Astrocyte of the cerebellum (primary cell): ENCODE results near the gene BOC.

ENCODE experiments used
- DNase-seq: peaks from one replicate; pipeline ENCODE4 v3.0.0-alpha.2; 2011; ENCODE audit warnings: low read depth
- H3K4me3 ChIP-seq: 2 replicates; pipeline ENCODE4 v1.5.1; 2011; ENCODE audit warnings: mild to moderate bottlenecking, low read depth, low read length, moderate library complexity
- in situ Hi-C: cut with HindIII; loops from 2 replicates; pipeline ENCODE4 v1.10.0; 2017; ENCODE audit warnings: low sequenced_read_pairs
- TF ChIP-seq, protein P1 (sequence below): IDR thresholded peaks from 2 replicates; pipeline ENCODE4 v1.5.1; 2012; ENCODE audit warnings: low read length, low read depth, moderate library complexity, mild to moderate bottlenecking; ENCODE audit errors: missing control alignments

The BOC gene

DNA sequence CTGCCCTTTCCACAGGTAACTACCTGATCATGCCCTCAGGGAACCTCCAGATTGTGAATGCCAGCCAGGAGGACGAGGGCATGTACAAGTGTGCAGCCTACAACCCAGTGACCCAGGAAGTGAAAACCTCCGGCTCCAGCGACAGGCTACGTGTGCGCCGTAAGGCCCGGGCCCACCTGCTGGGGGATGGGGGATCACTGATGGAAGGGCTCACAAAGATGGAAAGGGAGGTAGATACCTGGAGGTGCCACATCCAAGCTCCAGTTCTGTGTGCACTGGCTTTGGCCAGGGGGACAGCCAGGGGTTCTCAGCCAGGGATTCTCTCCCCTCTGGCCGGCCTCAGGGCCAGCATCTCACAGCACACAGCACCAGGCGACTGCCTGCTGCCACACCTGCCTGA, 59.4 kb downstream of the BOC start:
- H3K4me3 ChIP-seq, result no peak overlapping the region
- TF ChIP-seq, protein P1, sequence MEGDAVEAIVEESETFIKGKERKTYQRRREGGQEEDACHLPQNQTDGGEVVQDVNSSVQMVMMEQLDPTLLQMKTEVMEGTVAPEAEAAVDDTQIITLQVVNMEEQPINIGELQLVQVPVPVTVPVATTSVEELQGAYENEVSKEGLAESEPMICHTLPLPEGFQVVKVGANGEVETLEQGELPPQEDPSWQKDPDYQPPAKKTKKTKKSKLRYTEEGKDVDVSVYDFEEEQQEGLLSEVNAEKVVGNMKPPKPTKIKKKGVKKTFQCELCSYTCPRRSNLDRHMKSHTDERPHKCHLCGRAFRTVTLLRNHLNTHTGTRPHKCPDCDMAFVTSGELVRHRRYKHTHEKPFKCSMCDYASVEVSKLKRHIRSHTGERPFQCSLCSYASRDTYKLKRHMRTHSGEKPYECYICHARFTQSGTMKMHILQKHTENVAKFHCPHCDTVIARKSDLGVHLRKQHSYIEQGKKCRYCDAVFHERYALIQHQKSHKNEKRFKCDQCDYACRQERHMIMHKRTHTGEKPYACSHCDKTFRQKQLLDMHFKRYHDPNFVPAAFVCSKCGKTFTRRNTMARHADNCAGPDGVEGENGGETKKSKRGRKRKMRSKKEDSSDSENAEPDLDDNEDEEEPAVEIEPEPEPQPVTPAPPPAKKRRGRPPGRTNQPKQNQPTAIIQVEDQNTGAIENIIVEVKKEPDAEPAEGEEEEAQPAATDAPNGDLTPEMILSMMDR, result no peak
- in situ Hi-C loops, result no loop called here
- DNase-seq, result no peak

- TF ChIP-seq, protein P1, result no peak
- in situ Hi-C loops, result no loop called here
- no peak overlapping the region for H3K4me3 ChIP-seq
- no peak for DNase-seq
Observed at GRCh38 chr3:113271189-113271588, 59.8 kb downstream of the BOC start.

DNA sequence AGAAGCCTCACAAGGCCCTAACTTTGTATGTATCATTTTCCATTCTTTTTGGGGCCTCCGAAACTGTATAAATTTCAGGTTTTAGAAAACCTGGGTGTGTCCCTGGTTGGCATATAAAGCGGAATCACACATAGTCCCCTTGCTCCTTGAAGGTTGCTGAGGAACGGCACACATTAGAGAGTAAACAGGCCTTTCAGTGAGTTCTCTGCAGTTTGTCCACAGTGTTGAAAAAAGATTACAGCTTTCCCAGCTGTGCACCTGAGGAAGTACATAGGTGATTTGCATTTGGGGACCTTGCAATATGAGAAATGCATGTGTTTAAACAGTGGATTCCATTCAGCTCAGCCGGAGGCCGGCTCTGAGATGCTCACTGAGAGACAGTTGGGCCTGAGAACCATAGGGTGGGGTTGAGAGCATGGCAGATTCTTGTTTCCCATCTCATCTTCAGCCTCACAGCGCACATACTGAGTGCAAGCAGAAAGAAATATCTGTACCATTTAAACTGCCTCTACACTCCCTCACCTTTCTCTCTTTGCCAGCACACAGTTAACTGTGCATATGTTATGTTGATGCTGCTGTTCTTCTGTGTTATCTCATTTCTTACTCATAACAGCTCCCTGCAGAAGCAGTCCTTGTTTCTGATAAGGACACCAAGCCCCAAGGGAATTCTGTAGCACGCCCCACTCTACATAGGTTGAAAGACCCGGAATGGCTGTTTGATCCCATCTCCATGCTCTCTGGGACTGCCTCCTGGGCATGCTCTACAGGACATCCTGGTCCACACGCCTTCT, 60.4 kb downstream of the BOC start:
- DNase-seq, result no peak
- TF ChIP-seq, protein P1, result no peak
- in situ Hi-C loops, result no loop called here
- H3K4me3 ChIP-seq, result no peak overlapping the region

DNA sequence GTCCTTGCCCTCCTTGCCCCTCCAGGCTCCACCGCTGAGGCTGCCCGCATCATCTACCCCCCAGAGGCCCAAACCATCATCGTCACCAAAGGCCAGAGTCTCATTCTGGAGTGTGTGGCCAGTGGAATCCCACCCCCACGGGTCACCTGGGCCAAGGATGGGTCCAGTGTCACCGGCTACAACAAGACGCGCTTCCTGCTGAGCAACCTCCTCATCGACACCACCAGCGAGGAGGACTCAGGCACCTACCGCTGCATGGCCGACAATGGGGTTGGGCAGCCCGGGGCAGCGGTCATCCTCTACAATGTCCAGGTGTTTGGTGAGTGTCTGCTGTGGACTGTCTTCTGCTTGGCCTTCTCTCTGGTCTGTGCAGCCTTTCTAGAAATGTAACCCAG, 61.0 kb downstream of the BOC start:
- DNase-seq, result no peak
- H3K4me3 ChIP-seq, result no peak overlapping the region
- in situ Hi-C loops, result no loop called here
- TF ChIP-seq, protein P1, result no peak

DNA sequence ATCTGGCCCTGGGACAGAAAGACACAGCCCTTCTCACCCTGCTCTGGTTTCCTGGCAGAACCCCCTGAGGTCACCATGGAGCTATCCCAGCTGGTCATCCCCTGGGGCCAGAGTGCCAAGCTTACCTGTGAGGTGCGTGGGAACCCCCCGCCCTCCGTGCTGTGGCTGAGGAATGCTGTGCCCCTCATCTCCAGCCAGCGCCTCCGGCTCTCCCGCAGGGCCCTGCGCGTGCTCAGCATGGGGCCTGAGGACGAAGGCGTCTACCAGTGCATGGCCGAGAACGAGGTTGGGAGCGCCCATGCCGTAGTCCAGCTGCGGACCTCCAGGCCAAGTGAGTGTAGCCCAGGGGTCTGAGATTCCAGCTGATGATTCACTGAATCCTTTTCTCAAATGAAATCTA, 61.7 kb downstream of the BOC start:
- in situ Hi-C loops, result no loop called here
- TF ChIP-seq, protein P1, result no peak
- DNase-seq, result no peak

DNA sequence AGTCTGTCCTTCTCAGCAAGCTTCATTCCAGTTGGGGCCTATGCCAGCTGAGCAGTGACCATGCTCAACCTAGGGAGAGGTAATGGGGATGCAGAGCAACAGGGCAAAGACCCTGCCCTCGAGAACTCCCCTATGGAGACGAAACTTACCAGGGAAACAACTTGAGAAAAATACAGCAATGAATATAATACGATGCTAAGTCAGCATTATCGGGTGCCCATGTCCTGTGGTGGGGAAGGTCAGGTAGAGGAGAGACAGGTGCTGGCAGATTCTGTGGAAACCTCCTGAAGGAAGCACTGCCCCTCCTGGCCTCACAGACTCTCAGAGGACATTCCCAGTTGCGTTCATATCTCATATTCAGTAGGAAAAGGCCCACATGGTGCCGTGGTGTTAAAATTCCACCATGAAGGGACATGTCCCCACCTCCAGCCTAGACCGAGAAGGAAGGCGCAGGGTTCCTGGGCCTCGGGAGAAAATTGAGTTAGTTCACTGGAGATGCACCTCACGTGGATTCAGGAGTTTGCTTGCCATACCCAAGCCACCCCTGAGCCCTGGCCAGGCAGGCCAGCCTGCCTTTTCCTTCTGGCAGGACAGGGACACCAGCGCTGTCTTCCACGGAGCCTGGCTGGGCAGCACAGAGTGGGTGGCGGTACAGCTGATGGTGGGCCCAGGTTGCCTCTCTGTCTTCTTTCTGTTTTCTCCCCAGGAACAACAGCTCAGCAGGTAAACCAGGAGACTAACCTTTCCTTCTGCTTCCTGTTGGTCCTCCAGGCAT, 62.4 kb downstream of the BOC start:
- TF ChIP-seq, protein P1, result no peak
- H3K4me3 ChIP-seq, result no peak overlapping the region
- no peak for DNase-seq
- in situ Hi-C loops, result no loop called here

More for the DNA sequence above, 61.7 kb downstream of the BOC start:
- H3K4me3 ChIP-seq, result no peak overlapping the region
